UCSD-AML1 (cell line): ENCODE results near the gene ZNF23.

Experiments used
- DNase-seq: peaks from one replicate; lab custom pipeline; 2025; ENCODE audit not compliant: unreplicated experiment; lab: John Stamatoyannopoulos, UW

The ZNF23 gene

DNA sequence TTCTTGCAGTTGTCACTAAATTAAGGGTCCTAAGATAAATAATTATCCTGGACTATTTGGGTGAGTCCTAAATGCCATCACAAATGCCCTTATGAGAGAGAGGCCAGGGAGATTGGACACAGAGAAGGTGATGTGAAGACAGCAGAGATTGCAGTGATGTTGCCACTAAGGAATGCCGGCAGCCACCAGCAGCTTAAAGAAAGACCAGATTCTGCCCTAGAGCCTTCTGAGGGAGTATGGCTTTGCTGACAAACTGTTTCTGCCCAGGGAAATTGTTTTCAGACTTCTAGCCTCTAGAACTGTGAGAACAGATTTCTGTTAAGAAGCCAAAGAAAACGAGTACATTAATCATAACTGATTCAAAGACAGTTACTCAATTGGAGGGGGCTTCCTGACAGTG, 10.0 kb upstream of the ZNF23 start:
- no peak for DNase-seq

DNA sequence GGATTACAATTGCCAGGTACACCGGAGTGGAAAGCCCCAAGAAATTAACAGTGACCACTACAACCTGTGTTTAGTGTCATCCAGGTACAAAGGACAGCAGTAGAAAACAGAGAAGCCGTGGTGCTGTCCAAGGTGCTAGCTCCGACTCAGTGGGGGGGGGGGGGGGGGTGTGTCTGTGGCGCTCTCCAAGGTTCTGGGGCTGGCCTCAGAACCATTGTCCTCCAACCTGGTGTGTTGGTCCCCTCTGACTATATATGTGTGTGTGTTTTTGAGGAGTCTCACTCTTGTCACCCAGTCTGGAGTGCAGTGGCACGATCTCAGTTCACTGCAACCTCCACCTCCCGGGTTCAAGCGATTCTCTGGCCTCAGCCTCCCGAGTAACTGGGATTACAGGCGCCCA, 5.8 kb upstream of the ZNF23 start:
- peak; percentile 63 for DNase-seq

DNA sequence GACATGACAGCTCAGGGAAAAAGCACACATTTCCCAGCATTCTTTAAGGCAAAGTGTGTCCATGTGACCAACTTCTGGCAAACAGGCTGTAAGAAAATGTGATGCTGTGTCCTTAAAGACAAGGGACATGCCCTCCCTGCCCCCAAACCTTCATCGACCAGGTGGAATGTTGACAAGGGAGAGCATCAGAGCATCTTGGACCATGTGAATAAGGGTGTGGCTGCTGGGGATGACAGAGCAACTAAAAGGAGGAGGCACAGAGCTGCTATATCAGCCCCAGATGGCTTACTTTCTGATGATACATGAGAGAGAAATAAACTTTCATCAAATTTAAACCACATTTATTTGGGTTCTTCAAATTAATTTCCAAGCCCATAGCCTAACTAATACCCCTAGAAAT, 2.2 kb upstream of the ZNF23 start:
- DNase-seq = no peak

DNA sequence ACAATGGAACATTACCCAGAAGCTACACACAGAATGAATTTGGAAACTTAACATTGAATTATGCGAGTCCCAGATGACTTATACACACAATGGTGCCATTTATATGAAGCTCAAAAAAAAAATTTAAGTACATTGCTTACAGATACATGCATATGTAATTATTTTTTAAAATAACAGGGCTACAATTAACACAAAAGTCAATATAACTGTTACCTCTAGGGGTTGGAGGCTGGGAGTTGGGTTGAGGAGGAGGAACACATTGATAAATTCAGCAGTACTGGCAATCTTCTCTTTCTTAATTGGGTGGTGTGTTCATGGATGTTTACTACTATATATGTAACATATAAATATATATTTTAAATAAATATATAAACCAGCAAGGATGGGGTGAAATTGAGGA, 1.1 kb downstream of the ZNF23 start:
- no peak for DNase-seq

DNA sequence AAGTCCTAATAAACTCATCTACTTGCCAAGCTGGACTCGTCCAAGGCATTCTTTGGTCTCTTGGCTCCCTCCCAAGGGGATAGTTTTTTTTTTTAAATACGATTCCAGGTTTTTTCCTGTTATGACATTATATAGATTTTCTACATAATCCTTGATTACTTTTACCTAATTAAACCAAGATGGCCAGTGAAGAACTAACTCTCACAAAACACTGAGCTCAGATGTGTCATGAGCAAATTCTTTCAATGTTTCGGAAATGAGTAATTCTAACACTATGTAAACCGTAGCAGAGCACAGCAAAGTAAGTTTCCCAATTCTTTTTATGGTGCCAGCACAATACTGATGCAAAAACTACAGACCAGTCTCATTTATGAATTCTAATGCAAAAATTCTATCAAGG, 1.8 kb downstream of the ZNF23 start:
- DNase-seq = no peak

DNA sequence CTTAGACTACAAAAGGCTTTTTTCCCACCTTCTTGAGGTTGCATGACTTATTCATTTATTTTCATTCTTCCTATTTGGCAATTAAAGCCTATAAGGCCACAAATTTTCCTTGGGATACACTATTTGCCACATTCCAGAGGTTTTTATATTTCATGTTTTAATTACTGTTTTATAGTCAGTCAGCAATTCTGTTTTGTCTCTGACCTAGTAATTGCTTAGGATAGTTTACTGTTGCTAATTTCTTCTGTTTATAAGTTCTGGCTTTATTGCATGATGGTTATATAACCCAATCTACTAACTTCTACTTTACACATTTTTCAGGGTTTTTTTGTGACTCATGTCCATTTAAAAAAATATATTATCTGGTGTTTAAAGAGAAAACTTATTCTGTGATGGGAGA, 2.5 kb downstream of the ZNF23 start:
- DNase-seq = no peak

DNA sequence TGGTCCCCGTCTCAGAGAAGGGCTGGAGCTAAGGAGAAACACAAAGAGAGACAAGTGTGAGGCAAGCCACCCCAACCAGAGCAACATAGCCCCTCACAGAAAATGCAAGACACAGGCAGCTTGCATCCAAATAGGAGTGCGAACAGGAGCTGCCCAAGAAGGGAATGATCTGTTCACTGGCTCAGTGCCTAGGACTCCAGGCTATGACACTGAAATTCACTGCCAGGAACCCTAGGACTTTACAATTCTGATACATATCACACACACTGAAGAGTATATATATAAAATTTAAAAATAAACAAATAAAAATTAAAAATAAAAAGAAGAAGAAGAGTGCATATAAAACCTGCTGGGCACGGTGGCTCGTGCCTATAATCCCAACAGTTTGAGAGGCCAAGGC, 5.2 kb downstream of the ZNF23 start:
- no peak for DNase-seq

DNA sequence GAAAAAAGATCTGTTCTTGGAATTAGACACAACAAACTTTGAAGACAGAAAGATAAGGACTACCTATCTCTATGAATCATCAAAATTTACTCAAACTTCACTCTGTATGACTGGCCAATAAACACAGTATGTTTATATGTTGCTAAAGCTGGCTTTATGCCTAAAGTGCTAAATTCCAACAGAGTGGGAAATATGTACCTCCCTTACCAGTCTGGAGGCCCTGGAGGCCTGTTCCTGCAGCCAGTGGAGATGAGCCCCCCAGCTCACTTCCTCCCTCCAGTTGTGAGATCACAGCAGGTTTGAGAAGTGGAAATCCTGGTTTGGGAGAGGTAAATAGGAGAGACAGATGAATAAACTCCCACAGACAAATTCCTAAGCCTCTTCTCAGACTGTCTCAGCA, 9.0 kb downstream of the ZNF23 start:
- DNase-seq = no peak

DNA sequence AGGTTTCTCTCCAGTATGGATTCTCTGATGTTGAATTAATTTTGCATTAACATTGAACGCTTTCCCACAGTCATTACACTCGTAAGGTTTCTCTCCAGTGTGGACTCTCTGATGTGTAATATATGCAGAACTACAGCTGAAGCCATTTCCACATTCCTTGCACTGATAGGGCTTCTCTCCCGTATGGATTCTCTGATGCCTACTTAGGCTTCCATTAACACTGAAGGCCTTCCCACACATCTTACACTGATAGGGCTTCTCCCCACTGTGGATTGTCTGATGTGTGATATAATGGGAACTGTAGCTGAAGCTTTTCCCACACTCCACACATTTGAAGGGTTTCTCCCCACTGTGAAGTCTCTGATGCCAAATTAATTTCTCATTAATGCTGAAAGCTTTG, 13.0 kb downstream of the ZNF23 start:
- DNase-seq = no peak

DNA sequence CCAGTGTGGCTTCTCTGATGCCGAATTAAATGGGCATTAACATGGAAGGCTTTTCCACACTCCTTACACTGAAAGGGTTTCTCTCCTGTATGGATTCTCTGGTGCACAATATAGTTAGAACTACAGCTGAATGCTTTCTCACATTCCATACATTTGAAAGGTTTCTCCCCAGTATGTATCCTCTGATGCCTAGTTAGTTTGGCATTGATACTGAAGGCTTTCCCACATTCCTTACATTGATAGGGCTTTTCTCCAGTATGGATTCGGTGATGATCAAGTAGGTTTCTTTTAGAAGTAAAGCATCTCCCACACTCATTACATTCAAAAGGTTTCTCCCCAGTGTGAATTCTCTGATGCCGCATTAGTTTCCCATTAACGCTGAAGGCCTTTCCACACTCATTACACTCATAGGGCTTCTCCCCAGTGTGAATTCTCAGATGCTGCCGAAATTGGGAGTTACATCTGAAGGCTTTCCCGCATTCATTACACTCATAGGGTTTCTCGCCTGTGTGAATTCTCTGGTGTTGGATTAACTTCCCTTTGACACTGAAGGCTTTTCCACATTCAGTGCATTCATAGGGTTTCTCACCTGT, 13.7 kb downstream of the ZNF23 start:
- no peak for DNase-seq

DNA sequence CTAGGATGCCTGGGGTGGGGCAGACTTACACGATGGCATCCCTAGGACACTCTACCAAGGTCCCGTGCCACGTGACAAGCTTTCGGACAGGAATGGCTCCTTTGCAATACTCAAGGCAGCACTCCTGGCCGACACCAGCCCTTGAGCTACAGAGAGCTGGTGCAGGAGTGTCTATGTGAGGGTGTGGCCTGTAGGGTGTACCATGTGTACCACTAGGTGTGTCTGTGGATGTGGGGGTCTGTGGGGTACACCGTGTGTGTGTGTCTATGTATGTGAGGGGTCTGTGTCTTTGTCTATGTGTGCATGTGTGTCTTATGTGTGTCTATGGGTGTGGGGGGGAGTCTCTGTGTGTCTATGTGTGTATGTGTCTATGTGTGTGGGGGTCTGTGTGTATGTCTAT, 18.3 kb downstream of the ZNF23 start:
- no peak for DNase-seq

DNA sequence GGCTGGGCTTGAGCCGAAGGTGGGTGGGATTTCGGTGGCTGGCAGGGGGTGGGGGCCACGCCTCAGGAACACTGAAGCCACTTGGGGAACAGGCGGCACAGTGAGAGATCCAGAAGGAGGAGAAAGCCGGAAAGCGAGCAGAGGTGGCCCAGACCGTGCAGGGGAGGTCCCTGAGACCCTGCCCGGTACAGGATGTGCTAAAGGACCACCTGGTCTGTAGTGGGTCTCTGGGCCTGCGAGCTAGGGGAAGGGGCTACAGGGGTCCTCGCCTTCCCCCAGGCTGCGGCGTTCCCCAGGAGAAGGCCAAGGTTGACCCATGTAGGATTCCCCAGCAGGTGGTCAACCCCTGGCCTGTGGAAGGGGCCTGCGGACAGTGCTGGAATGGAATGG, 20.0 kb downstream of the ZNF23 start, which contains the start of gene TLE7:
Gene TLE7, minus strand, starts transcription at position 4 of the 390 bp plus-strand sequence. CDS start 8,730 bp downstream, outside the sequence.
- no peak for DNase-seq

DNA sequence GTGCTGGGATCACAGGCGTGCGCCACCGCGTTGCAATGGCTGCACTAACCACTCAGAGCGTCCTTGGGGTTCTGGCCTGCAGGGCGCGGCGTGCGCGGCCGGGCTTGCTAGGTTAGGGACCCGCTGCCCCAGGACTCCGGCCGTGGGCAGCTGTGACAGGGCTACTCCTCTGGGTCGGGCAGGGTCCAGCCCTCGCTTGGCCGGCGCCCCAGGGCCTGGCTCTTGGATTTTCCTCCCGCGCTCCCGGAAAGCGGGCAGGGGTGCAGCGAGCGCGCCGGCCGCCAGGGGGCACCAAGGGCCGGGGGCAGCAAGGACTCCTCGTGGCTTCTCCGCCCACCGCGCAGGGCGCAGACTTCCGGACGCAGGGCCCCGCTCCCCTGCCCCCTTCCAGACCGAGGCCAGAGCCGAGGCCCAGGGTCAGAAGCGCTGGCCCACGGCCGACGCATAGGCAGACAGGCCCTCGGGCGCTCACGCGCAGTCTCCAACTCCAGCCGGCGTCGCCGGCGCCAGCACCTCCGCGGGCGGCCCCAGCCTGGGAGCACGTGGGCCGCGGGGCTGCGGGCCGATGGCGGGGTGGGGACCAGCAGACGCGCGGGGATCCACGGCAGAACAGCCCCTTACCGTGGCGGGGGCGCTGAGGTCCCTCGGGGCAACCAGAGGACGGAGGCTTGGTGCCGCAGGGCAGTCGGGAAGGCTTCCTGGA, 20.5 kb downstream of the ZNF23 start:
- no peak for DNase-seq

DNA sequence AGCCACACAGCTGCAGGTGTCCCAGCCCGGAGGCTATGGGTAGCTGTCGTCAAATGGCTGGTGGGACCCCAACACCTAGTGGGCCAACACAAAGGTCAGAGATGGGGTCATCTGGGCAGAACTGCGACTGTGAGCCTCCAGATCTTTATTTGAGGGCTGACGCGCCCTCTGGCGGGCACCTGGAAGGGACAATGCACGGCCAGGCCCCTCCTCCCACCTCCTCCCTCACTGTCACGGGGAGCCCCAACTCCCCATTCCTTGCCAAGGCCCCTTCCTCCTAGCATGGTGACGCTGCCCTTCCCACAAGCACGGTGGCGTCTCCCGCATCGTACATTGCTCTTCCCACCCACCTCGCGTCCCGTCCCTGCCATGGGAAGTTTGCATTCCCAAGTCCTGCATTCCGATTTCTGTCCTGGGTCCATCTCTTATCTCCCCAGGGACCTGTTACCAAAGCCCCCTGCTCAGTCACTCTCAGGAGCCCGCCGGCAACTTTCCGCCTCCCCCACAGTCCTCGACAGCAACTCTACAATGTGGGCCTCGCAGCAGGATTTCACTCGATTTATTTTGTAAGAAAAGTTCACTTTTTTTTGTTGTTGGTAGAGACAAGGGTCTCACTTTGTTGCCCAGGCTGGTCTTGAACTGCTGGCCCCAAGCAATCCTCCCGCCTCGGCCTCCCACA, 21.2 kb downstream of the ZNF23 start:
- peak; percentile 16 for DNase-seq

DNA sequence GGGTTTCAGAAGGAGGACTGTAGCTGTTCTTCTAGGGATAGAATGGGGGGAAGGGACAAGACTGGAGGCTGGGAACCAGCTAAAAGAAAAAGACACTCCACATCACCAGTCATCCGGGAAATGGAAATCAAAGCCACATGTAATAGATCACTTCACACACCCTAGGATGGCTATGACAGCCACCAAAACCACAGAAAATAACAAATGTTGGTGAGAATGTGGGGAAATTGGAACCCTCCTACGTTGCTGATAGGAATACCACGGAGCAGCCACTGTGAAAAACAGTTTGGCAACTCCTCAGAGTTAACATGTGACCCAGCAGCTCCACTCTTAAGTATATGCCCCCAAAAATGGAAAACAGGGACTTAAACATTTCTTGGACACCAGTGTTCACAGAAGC, 22.5 kb downstream of the ZNF23 start:
- no peak for DNase-seq

DNA sequence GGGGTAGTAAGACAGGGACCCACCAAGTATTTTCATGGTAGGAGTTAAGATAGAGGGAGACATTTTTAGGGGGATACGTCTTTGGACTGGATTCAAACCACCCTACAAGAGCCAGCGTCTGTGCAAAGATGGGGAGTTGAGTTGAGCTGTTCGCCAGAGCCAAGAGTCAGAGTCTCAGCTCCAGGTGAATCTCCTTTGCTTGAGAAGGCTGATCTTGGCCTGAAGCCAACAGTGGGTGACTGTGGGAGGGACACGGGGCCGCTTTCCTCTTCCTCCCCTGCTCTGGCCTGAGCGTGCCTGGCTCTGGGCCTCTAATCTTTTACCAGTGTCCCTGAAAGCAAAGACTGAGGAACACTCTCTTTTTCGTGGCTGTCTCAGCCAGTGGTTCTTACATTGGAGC, 25.6 kb downstream of the ZNF23 start:
- DNase-seq = no peak

DNA sequence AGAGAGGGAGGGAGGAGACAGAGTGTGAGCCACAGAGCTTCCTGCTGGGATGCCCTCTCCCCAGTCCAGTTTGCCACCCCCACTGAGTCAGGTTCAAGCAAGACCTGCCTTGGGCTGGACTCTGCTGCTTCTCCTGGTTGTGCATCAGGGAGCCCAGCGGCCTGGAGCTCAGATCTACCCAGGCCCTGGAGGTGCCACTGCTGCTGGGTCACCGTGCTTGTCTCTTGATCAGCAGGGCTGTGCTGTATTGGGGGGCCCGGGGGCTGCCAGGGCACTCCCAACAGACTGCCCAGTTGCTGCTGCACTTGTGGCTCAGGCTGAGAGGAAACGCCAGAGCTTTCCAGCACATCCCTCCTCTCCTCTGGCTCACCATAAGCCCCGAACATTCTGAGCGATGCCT, 29.1 kb downstream of the ZNF23 start:
- no peak for DNase-seq

DNA sequence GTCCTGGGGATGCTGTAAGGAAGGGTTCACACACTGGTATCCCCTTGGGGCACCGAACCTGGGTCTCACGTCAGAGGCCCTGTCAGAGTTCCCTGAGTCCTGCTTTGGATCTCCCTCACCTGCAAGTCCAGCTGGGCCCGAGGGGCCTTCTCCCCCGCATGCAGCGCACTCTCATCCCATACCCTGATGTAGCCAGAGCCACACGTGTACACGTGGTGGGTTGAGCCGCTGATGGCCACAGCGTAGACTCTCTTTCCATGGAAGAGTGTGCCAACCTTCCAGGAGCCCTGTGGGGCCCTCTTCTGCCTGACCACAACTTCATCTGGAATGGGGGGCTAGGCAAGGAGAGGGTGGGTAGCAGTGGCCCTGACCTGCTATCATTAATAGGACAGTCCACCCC, 30.1 kb downstream of the ZNF23 start:
- DNase-seq = no peak

DNA sequence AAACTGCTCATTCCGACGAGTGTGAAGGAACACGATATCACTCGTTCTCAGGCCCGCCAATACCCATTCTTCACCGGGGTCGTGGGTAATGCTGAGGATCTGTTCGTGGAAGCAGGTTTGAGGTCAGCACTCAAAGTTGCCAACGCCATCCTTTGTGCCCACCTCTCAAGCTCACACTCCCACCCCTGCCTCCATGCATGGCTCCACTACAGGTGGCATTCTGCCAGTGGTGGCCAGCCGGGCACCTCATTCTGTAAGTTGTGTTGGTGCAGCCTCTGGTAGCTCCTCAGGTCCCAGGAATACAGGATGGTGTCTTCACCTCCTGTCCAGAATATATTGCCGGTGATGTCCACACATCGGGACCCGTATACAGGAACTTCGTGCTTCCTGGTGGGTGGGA, 30.9 kb downstream of the ZNF23 start:
- no peak for DNase-seq

DNA sequence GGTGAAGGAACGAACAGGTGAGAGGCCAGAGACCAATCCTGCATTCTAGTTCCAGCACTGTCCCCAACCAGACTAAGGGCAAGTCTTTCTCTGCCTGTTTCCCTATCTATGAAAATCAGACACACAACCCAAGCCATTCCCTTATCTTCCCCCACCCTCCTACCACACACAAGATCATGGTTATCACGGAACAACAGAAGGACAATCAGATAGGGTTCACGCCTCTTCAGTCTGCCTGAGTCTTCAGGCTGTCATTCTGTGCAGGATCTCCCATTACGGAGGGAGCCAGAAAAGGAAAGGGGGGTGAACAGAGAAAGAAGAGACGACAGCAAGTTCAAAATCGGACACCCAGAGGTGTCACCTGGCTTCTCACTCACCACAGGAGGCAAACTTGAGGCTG, 31.3 kb downstream of the ZNF23 start:
- DNase-seq = no peak

DNA sequence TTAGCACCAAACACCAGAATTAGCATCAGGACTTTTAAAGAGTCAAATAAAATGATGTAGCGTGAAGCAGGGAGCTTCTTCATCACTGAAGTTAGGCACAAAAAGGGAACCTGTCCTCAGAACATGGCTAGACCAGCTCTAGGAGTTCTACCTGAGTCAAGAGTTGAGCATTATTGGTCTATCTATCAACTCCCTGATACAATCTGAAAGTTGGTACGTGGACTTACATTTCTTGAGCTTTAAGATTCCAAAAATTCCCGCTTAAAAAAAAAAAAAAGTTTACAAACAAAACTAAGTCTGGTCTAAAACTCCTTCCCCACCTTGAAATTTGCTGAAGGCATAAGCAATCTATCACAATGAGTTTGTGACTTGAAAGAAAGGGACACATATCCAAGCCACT, 32.5 kb downstream of the ZNF23 start:
- DNase-seq = no peak

DNA sequence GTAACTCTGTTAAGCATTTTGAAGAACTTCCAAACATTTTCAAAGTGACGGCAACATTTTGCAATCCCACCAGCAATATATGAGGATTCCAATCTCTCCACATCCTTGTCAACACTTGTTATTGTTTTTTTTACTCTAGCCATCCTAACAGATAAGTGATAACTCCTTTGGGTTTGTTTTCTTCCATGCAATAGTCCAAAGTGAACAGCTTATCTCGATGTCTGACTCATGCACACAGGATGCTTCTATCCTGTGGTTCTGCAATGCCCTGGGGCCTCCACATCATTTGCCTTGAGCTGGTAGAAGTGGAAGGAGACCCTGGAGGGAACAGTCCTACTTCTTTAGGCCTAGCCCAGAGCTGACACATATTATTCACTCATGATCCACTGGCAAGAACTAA, 33.2 kb downstream of the ZNF23 start:
- no peak for DNase-seq

DNA sequence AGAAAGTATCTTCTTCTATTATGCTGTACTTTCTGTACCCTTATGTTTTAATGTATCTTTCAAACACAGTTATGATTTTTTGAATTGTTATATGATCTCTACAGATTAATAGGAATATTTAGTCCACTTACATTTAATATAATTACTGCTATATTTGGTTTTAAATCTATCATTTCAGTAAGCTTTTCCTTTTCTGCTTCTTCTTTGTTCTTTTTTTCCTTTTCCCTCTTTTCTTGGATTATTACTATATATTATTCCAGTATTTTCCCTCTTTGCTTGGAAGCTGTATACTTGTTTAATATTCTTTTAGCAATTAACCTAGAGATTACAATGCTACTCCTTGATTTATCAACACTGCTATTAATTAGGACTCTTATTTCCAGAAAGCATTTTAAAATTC, 33.7 kb downstream of the ZNF23 start:
- DNase-seq = no peak
